ENCODE results near the gene SRGAP3.

SRGAP3 gene

DNA sequence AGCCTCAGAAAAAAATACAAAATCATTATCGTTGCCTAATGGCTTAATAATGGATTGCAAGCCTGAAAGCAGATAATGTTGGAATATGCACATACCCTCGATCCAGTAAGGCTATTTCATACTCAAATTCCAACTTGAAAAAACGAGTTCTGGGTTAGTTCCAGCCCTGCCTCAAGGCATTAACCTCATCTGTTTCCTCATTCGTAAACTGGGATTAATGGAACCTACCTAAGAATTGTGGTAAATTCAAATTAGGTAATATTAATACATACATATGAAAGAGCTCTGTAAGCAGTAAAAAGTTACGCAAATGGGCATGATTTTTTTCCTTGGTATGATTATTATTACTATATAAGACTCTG lies 107.5 kb downstream of the SRGAP3 start:
- in situ Hi-C loops (cut with MboI; ENCODE audit: low sequenced_read_pairs), result no loop called here
- no peaks in the 10 kb centered on the region for H3K27me3 ChIP-seq (ENCODE audit: low read depth)
- no peak for DNase-seq (ENCODE audit: low spot score in 2 of 2)

DNA sequence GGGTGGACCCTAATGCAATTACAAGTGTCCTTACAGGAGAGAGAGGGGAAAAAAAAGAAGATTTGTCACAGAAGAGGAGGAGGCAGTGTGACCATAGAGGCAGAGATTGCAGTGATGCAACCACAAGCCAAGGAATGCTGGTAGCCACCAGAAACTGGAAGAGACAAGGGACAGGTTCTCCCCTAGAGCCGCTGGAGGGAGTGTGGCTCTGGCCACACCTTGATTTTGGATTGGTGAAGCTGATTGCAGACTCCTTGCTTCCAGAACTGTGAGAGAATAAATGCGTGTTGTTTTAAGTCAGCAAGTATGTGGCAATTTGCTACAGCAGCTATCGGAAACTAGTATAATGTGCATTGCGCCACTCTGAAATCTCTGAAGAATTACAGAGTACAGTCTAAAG lies 110.1 kb downstream of the SRGAP3 start:
- no peak for DNase-seq (ENCODE audit: low spot score in 2 of 2)
- in situ Hi-C loops (cut with MboI; ENCODE audit: low sequenced_read_pairs), result no loop called here
- H3K27me3 ChIP-seq (ENCODE audit: low read depth), result no peaks in the 10 kb centered on the region
- no peaks in the 10 kb centered on the region for H3K4me1 ChIP-seq
- no peaks in the 10 kb centered on the region for H3K9me3 ChIP-seq
- H3K4me3 ChIP-seq, result no peak overlapping the region
- H3K36me3 ChIP-seq (replicated peaks), result no peaks in the 10 kb centered on the region

More for the DNA sequence above, 107.5 kb downstream of the SRGAP3 start:
- Histone ChIP-seq H3K9me3 (no peaks in the 10 kb centered on the region), H3K36me3 (replicated peaks) (no peaks in the 10 kb centered on the region), H3K4me3 (no peak overlapping the region), H3K4me1 (no peaks in the 10 kb centered on the region)

DNA sequence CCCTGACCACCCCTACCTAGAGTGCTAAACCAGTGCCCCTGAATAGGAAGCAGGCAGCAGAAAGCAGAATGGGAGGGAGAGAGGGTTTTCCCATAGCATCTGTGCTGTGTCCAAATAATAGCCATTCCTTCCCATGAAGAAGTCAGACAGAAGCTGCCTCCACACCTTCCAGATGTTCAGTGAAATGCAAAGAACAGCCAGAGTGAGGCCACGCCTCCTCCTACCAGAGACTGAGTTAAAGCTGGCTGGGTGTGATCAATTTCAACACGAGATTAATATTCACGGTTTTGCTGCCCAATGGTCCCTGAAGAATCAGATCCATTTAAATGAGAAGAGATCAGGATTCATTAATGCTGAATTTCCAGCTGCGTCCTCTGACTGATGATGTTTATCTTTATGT lies 111.8 kb downstream of the SRGAP3 start:
- in situ Hi-C loops (cut with MboI; ENCODE audit: low sequenced_read_pairs), result no loop called here
- Histone ChIP-seq H3K27me3 (ENCODE audit: low read depth) (no peaks in the 10 kb centered on the region), H3K36me3 (replicated peaks) (no peaks in the 10 kb centered on the region), H3K9me3 (no peaks in the 10 kb centered on the region), H3K4me3 (no peak overlapping the region), H3K4me1 (no peaks in the 10 kb centered on the region)
- DNase-seq (ENCODE audit: low spot score in 2 of 2), result no peak

DNA sequence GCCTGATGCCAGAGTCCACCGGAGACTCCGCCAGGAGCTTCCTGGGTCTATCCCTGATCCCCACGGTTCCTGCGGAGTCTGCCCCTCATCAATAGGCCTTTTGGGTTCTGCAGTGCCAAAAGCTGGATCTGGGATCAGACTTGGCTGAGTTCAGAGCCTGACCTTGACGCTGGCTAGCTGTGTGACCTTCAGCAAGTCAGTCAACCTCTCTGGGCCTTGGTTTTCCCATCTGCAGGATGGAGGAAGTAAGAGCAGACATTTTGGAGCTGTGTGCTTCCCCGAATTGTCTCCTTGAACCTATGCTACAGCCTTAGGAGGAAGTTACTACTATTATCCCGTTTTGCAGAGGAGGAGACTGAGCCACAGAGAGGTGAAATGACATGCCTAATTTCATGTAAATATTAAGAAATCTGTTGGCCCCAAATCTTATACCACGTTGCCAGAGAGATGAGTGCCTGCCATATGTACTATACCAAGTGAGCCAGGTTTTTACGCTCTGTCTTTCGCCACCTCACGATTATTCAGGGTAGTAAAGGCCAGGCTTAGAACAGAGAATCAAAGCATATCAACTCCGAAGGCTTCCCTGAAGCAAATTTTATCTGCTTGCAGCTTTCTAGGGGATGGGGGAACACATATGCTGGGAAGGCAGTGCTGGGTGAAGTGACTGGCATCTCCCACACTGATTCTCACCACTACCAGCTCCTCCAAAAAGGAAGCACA lies 112.5 kb downstream of the SRGAP3 start:
- Histone ChIP-seq H3K4me1 (no peaks in the 10 kb centered on the region), H3K4me3 (no peak overlapping the region), H3K36me3 (replicated peaks) (no peaks in the 10 kb centered on the region), H3K9me3 (no peaks in the 10 kb centered on the region), H3K27me3 (ENCODE audit: low read depth) (no peaks in the 10 kb centered on the region)
- no peak for DNase-seq (ENCODE audit: low spot score in 2 of 2)
- in situ Hi-C loops (cut with MboI; ENCODE audit: low sequenced_read_pairs), result no loop called here

DNA sequence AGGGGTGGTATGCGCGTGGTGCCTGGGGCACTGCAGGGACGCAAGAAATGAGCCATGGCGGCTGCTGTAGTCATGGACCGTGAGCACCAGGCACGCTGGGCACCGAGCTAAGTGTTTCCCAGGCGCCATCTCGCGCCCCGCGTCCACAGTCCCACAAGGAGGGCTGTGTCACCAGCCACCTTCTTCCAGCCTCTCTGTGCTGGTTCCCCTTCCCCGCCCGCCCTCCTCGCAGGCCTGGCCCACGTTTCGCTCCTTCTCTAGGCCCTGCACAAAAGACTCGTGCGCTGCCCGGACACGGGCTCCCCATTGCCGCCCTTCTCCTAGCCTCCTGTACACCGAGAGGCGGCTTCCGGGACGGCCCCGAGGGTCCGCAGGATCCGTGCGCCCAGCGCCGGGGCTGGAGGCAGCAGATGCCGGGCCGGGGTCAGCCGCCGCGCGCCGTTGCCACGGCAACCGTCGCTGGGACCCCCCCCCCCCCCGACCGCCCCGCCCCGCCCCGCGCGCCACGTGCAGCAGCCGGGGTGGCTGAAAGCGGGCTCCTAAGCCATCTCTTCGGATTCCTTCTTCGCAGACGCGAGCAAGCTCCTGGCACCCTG lies 113.4 kb downstream of the SRGAP3 start:
- DNase-seq (ENCODE audit: low spot score in 2 of 2), result no peak
- Histone ChIP-seq H3K27me3 (ENCODE audit: low read depth) (no peaks in the 10 kb centered on the region), H3K36me3 (replicated peaks) (no peaks in the 10 kb centered on the region), H3K4me3 (no peak overlapping the region), H3K9me3 (no peaks in the 10 kb centered on the region), H3K4me1 (no peaks in the 10 kb centered on the region)
- in situ Hi-C loops (cut with MboI; ENCODE audit: low sequenced_read_pairs), result no loop called here

DNA sequence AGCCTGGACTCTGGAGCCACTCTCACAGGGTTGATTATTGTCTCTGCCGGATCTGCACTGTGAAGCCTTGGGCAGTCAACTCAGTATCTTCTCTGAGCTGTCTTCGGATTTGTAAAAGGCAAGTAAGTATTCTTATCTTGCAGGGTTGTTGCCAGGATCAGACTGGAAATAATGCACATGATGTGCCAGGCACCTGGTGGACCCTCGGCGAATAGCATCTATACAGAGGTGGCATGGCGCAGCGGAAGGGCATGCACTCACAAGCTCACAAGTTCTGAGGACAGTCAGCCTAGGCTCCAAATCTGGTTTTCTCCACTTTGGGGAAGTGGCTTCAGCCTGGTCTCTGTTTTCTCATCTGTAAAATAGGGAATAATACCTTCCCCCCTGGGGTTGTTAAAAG lies 113.9 kb downstream of the SRGAP3 start:
- H3K4me1 ChIP-seq, result no peaks in the 10 kb centered on the region; the same call in 1 of the 2 replicates
- DNase-seq (ENCODE audit: low spot score in 2 of 2), result no peak
- no peaks in the 10 kb centered on the region for H3K9me3 ChIP-seq
- no peaks in the 10 kb centered on the region for H3K27me3 ChIP-seq (ENCODE audit: low read depth)
- no peaks in the 10 kb centered on the region for H3K36me3 ChIP-seq (replicated peaks)
- in situ Hi-C loops (cut with MboI; ENCODE audit: low sequenced_read_pairs), result no loop called here
- no peak overlapping the region for H3K4me3 ChIP-seq

DNA sequence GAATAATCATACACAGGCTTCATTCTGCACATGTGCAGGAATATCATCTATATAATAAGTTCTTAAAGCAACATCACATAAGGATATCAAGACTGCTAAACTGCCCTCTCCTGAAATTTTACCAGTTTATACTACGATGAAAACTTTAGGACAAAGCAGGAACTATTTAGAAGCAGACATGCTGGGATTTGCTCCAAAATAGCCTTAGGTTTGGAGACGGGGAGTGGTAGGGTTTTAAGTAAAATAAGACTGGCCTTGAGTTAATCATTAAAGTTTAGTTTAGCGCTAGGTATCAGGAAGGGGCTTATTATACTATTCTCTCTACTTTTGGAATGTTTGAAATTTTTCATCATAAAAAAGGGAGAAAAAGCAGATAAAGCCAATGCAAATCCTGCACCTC lies 115.8 kb downstream of the SRGAP3 start:
- no peaks in the 10 kb centered on the region for H3K36me3 ChIP-seq (replicated peaks)
- no peaks in the 10 kb centered on the region for H3K27me3 ChIP-seq (ENCODE audit: low read depth)
- in situ Hi-C loops (cut with MboI; ENCODE audit: low sequenced_read_pairs), result no loop called here
- no peak for DNase-seq (ENCODE audit: low spot score in 2 of 2)
- H3K4me3 ChIP-seq, result no peak overlapping the region
- no peaks in the 10 kb centered on the region for H3K9me3 ChIP-seq
- H3K4me1 ChIP-seq, result no peaks in the 10 kb centered on the region; the same call in 1 of the 2 replicates

DNA sequence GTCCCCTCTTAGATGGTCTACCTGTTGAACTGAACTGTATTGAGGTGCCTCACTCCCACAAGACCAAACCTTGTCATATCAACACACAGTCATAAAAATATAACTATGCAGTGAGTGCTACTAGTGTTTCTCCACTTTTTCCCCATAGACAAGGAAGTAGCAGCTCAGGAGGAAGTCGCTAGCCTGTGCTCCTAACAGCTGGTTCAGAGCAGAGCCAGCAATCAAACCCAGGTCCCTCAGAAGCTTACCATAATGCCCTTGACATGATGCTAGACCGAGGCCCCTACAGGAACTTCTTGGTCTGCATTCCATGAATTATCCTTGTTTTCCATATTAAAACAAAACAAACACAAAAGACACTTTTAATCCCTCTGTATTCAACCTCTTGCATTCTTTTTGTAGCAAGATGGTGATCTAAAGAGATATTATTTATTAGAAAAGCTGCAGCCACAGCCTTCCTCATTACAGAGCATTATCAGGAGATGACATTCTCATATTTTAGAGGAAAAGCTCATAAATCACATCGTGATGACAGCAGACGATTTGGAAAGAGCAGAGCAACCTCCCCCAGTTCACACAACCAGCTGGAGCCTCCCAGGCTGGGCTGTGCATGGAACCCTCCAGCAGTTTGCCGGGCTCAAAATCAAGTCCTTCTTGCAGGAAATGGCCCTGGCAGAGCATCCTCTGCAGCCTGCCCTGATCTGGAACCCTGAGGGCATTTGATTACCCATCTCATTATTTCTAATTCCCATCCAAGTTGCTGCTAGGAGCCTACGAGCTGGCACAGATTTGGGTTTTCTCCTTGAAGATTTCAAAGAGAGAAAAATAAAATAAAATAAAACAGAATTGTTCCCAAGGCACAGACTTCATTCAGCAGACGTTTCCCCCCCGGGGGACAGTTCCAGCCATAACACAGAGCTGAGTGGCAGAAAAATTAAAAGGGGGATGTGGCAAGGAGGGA lies 118.8 kb downstream of the SRGAP3 start:
- H3K4me1 ChIP-seq, result no peaks in the 10 kb centered on the region; the same call in 1 of the 2 replicates
- H3K36me3 ChIP-seq (replicated peaks), result no peaks in the 10 kb centered on the region
- H3K4me3 ChIP-seq, result no peak overlapping the region
- peak; percentile 42 to 44 for DNase-seq (ENCODE audit: low spot score in 2 of 2)
- H3K27me3 ChIP-seq (ENCODE audit: low read depth), result no peaks in the 10 kb centered on the region
- in situ Hi-C loops (cut with MboI; ENCODE audit: low sequenced_read_pairs), result no loop called here
- no peaks in the 10 kb centered on the region for H3K9me3 ChIP-seq

DNA sequence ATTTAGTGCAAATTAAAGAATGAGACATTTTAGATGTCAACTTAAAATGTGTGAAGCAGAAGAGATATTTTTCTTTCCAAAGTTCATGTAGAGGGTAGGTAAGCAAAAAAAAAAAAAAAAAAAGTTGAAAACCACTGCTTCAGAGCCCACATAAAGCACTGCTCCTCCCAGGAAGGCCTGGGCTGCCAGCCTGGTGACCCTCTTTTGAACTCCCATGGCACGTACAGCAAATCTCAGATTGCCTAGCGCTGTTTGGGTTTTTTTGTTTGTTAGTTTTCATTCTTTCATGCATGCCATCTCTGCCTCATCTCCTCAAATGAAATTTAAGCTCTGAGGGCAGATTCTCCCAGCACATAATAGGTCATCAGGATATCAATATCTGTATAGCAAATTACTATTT lies 120.1 kb downstream of the SRGAP3 start:
- Histone ChIP-seq H3K4me1 (no peaks in the 10 kb centered on the region; the same call in 1 of the 2 replicates), H3K9me3 (no peaks in the 10 kb centered on the region), H3K36me3 (replicated peaks) (no peaks in the 10 kb centered on the region), H3K4me3 (no peak overlapping the region), H3K27me3 (ENCODE audit: low read depth) (no peaks in the 10 kb centered on the region)
- no peak for DNase-seq (ENCODE audit: low spot score in 2 of 2)
- in situ Hi-C loops (cut with MboI; ENCODE audit: low sequenced_read_pairs), result no loop called here

DNA sequence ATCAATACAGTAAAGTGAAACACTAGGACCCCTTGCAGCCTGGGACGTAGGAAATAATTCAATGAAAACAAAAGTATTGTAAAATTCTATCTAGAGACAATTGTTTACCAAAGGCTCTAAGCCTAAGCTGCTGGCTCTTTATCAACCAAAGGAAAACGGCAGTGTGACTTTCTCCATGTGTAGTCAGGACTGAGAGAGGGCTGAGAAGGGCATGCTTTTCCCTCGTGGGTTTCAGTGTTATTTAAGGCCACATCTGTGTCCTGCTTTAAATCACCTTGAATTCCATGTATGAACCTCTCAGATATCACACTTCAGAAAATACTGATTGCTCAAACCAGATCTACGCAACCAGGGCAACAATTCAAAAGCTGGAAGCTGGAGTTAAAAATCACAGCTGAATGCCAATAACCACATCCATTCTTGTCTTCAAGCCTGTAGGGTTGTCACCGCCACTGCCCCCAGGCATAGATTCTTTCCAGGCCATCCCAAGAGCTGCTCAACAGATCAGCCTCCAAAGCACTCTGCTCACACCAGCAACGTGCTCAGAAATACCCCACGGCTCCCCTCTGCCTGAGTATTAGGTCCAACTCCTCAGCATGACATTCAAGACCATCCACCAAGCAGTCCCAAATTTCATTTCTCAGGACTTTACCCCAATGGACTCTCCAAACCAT lies 124.0 kb downstream of the SRGAP3 start:
- Histone ChIP-seq H3K9me3 (no peaks in the 10 kb centered on the region), H3K4me1 (no peaks in the 10 kb centered on the region; the same call in 1 of the 2 replicates), H3K4me3 (no peak overlapping the region), H3K27me3 (ENCODE audit: low read depth) (no peaks in the 10 kb centered on the region), H3K36me3 (replicated peaks) (no peaks in the 10 kb centered on the region)
- DNase-seq (ENCODE audit: low spot score in 2 of 2), result no peak
- in situ Hi-C loops (cut with MboI; ENCODE audit: low sequenced_read_pairs), result no loop called here

DNA sequence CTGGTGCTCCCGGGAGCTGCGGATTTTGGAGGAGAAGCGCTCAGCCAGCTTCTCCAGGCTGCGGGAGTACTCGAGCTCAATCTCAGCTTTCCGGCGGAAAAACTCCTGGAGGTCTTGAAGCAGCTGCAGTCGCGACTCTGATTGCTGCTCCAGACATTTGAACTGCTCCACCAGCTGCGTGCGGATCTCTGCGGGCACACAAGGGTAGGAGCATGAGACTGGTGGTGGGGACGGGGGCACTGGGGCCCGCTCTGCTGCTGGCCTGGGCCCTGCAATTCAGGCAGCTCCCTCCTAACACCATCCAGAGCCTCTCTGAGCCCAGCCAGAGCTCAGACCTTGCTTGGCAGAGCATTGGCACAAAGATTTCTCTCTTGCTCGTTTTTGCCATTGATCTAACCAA lies 124.7 kb downstream of the SRGAP3 start:
- DNase-seq (ENCODE audit: low spot score in 2 of 2), result no peak
- in situ Hi-C loops (cut with MboI; ENCODE audit: low sequenced_read_pairs), result no loop called here
- Histone ChIP-seq H3K9me3 (no peaks in the 10 kb centered on the region), H3K4me1 (no peaks in the 10 kb centered on the region), H3K4me3 (no peak overlapping the region), H3K36me3 (replicated peaks) (no peaks in the 10 kb centered on the region), H3K27me3 (ENCODE audit: low read depth) (no peaks in the 10 kb centered on the region)

DNA sequence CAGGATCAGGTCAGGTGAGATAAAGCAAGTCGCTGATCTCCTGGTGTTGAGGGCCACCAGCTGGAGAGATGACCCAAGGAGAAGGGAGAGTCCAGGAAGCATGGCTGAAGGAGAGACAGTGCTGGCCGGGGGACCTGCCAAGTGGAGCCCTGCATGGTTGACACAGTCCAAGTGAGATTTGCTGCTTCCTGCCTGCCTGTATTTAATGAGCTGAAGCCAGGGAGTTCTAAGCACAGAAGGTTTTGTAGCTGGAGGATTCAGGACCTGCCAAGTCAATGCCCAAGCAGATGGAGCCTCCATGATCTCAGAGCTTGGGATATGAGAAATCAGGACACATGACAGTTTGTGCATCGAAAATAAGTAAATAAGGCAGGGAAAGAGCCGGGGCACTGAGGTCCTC lies 125.6 kb downstream of the SRGAP3 start:
- Histone ChIP-seq H3K4me1 (no peaks in the 10 kb centered on the region), H3K27me3 (ENCODE audit: low read depth) (no peaks in the 10 kb centered on the region), H3K4me3 (no peak overlapping the region), H3K36me3 (replicated peaks) (no peaks in the 10 kb centered on the region), H3K9me3 (no peaks in the 10 kb centered on the region)
- DNase-seq (ENCODE audit: low spot score in 2 of 2), result no peak
- in situ Hi-C loops (cut with MboI; ENCODE audit: low sequenced_read_pairs), result no loop called here

DNA sequence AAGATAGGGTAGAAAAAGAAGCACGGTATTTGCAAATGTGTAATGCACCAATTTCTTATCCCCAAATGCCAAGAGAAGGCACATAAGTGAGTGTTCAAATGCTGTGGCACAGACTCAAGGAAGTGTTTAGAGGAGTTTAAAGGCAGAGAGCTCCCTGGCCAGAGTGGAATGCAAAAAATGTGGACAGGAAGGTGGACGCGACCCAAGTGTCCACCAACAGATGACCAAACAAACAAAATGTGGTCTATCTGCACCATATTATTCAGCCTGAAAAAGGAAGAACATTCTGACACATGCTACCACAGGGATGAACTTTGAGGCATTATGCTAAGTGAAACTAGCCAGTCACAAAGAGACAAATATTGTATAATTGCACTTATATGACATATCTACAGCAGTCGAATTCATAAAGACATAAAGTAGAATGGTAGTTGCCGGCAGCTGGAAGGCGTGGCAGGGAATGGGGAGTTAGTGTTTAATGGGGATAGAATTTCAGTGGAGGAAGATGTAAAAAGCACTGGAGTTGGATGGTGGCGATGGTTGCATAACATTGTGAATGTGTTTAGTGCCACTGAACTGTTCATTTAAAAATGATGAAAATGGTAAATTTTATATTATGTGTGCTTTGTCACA lies 126.6 kb downstream of the SRGAP3 start:
- Histone ChIP-seq H3K36me3 (replicated peaks) (no peaks in the 10 kb centered on the region), H3K27me3 (ENCODE audit: low read depth) (no peaks in the 10 kb centered on the region), H3K4me3 (no peak overlapping the region), H3K9me3 (no peaks in the 10 kb centered on the region), H3K4me1 (no peaks in the 10 kb centered on the region)
- no peak for DNase-seq (ENCODE audit: low spot score in 2 of 2)
- in situ Hi-C loops (cut with MboI; ENCODE audit: low sequenced_read_pairs), result no loop called here
